ENCODE measurements around the gene SRRM5.

DNA sequence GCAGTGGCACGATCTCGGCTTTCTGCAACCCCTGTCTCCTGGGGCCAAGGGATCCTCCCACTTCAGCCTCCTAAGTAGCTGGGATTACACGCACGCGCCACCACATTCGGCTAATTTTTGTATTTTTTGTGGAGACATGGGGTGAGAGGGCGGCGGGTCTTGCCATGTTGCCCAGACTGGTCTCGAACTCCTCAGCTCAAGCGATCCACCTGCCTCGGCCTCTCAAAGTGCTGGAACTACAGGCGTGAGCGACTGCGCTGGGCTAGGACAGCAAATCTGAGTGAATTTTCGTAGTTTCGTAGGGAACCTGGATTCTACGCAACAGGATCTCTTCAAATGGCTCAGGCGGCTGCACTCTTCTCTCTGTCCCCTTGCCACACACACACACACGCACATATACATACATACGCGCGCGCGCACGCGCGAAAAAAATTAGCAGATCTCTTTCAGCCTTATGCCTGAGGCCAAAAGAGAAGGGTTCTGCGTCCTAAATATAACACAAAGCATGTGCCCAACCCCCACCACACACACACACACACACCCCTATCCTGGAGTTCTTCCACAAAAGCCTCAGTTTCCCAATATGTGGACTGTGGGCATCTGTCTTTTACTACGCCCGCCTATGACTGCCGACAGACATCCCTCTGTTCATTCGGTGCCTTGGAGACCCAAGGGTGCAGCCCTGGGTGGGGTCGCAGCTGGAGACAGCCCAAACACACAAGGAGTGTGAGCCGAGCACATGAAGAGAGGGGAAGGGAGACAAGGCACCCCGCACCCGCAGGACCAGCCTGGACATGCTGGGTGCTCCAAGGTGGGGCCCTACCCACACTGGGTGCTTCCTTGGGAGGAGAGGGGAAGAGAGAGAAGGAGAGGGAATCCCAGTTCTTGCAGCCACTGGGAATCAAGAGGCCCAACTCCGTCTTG is 35.7 kb upstream of the SRRM5 start:
- TF ChIP-seq RAD21 (IDR thresholded peaks at IDR 0.05) (no peak), SP1 (IDR thresholded peaks at IDR 0.05) (no peak)
- TF ChIP-seq, protein P1, sequence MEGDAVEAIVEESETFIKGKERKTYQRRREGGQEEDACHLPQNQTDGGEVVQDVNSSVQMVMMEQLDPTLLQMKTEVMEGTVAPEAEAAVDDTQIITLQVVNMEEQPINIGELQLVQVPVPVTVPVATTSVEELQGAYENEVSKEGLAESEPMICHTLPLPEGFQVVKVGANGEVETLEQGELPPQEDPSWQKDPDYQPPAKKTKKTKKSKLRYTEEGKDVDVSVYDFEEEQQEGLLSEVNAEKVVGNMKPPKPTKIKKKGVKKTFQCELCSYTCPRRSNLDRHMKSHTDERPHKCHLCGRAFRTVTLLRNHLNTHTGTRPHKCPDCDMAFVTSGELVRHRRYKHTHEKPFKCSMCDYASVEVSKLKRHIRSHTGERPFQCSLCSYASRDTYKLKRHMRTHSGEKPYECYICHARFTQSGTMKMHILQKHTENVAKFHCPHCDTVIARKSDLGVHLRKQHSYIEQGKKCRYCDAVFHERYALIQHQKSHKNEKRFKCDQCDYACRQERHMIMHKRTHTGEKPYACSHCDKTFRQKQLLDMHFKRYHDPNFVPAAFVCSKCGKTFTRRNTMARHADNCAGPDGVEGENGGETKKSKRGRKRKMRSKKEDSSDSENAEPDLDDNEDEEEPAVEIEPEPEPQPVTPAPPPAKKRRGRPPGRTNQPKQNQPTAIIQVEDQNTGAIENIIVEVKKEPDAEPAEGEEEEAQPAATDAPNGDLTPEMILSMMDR (IDR thresholded peaks at IDR 0.05; ENCODE audit: low read depth, low read length, missing input control), result no peak
- TF ChIP-seq, protein P2, sequence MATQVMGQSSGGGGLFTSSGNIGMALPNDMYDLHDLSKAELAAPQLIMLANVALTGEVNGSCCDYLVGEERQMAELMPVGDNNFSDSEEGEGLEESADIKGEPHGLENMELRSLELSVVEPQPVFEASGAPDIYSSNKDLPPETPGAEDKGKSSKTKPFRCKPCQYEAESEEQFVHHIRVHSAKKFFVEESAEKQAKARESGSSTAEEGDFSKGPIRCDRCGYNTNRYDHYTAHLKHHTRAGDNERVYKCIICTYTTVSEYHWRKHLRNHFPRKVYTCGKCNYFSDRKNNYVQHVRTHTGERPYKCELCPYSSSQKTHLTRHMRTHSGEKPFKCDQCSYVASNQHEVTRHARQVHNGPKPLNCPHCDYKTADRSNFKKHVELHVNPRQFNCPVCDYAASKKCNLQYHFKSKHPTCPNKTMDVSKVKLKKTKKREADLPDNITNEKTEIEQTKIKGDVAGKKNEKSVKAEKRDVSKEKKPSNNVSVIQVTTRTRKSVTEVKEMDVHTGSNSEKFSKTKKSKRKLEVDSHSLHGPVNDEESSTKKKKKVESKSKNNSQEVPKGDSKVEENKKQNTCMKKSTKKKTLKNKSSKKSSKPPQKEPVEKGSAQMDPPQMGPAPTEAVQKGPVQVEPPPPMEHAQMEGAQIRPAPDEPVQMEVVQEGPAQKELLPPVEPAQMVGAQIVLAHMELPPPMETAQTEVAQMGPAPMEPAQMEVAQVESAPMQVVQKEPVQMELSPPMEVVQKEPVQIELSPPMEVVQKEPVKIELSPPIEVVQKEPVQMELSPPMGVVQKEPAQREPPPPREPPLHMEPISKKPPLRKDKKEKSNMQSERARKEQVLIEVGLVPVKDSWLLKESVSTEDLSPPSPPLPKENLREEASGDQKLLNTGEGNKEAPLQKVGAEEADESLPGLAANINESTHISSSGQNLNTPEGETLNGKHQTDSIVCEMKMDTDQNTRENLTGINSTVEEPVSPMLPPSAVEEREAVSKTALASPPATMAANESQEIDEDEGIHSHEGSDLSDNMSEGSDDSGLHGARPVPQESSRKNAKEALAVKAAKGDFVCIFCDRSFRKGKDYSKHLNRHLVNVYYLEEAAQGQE (IDR thresholded peaks at IDR 0.05), result no peak

All from liver (tissue), 3 donors.